Spinal cord (tissue), 10 donors: ENCODE measurements around the gene NKX6-1. TPM values are rescaled to one million over a fixed set of nuclear protein-coding genes. Genes with fewer than 3 reads are reported as not detected.

Experiments
- DNase-seq, 6 donors: peaks; one replicate each; pipeline versions ENCODE4 v3.0.0 to v3.0.0-alpha.2; 2013 to 2015; ENCODE audit warnings: low spot score in 6 of 6, low read depth in 4 of 6
- H3K27ac ChIP-seq: one replicate; pipeline ENCODE4 v1.5.1; 2013; ENCODE audit warnings: low read depth, low read length, control low read depth
- H3K27me3 ChIP-seq: one replicate; pipeline ENCODE4 v1.6.1; 2013; ENCODE audit warnings: low read length; ENCODE audit not compliant: control insufficient read depth, insufficient read depth
- H3K36me3 ChIP-seq: one replicate; pipeline ENCODE4 v1.6.1; 2013; ENCODE audit warnings: low read length; ENCODE audit not compliant: control insufficient read depth, insufficient read depth
- H3K4me1 ChIP-seq: one replicate; pipeline ENCODE4 v1.6.1; 2013; ENCODE audit warnings: low read length; ENCODE audit not compliant: control insufficient read depth, insufficient read depth
- H3K4me3 ChIP-seq: one replicate; pipeline ENCODE4 v1.5.1; 2013; ENCODE audit warnings: low read depth, low read length, control low read depth
- H3K9me3 ChIP-seq: one replicate; pipeline ENCODE4 v1.6.1; 2013; ENCODE audit warnings: low read length; ENCODE audit not compliant: control insufficient read depth, insufficient read depth
- WGBS: methylation state at CpG from one replicate; pipeline ENCODE4 v1.1.5; 2013; ENCODE audit warnings: missing lambda C conversion rate; ENCODE audit not compliant: insufficient coverage; 5-methylcytosine and 5-hydroxymethylcytosine counted together
- polyA plus RNA-seq, 2 donors: library from polyadenylated mRNA; unstranded; fragments of 120-200 nt; gene quantifications; one replicate each; pipeline ENCODE4 v1.2.1, GENCODE V29; 2013; ENCODE audit not compliant: insufficient read length in 2 of 2
- total RNA-seq, 2 donors: library from RNA; depleted of rRNA in 1 of 2; stranded (reverse); fragments of 120-200 nt in 1 of 2; fragments of >200 nt in 1 of 2; gene quantifications; one replicate each; pipeline versions ENCODE4 v1.2.3 to v1.2.4, GENCODE V29; 2013 to 2014
- donor health status: healthy.

The NKX6-1 gene
- total and polyA plus RNA-seq, 4 donors = 2.1 to 18.4 (median 8.4) TPM

DNA sequence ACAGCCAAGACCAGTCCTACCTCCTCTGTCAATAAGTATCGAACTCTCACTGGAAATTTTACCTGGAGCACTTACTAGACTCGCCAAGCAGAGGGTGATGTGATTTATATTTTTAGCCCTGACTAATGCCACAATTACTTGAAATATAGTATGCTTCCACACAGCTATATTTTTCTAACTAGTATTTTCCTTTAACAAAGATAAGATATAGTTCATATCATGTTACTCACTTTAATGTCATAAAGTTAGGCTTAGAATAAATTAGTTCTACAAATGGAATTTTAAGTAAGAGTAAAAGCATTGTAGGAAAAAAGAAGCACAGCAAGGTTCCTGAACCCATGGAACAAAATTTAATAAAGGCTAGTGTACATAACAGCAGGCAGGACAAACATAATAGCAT, 16.0 kb upstream of the NKX6-1 start:
- WGBS = no CpG with 5 or more reads among the region's 2 CpGs
- Histone ChIP-seq H3K9me3 (no peaks in the 10 kb centered on the region), H3K27ac (no peak overlapping the region), H3K27me3 (no peaks in the 10 kb centered on the region), H3K4me1 (no peaks in the 10 kb centered on the region), H3K4me3 (no peak overlapping the region), H3K36me3 (no peaks in the 10 kb centered on the region)
- DNase-seq = no peak

DNA sequence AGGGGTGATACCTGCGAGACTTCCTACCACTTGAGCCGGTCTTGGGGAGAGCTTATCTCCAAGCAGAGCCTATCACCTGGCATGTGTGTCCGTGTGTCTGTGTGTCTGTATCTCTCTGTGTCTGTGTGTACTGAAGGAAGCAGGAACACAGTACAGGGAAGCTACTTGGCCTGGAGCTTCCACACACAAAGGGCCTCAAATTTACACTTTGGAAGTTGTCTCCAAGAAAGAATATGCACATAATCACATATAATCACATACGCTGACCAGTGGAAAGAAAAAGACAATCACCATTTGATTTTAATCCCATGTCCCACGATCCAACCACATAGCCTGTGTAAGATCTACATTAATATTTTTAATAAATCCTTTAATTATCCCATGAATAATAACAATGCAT, 13.2 kb upstream of the NKX6-1 start:
- Histone ChIP-seq H3K36me3 (no peaks in the 10 kb centered on the region), H3K4me1 (no peaks in the 10 kb centered on the region), H3K27ac (no peak overlapping the region), H3K4me3 (no peak overlapping the region), H3K9me3 (no peaks in the 10 kb centered on the region), H3K27me3 (peaks cover 11% of the 10 kb centered on the region)
- WGBS = no CpG with 5 or more reads among the region's 5 CpGs
- no peak for DNase-seq

DNA sequence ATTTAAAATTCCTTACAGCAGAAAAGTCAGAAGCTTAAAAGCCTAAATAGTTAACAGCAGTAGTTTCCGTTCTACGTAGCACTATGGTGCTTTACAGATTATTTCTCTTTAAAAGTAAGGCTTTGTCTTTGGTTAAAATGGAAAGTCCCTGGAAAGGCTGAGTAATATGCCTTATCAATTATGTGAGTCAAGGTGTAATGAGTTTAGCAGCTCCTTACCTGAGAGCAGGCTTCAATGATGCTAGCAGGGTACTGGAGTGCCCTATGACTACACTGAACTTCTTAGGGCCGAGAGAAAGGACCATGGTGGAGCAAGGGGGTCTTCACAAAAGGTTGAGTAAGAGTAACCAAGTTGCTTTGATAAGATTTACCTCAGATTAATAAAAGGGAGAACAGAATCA, 12.6 kb upstream of the NKX6-1 start:
- H3K27ac ChIP-seq = no peak overlapping the region
- DNase-seq = no peak
- H3K36me3 ChIP-seq = no peaks in the 10 kb centered on the region
- no peak overlapping the region for H3K4me3 ChIP-seq
- no CpG with 5 or more reads among the region's 3 CpGs for WGBS
- no peaks in the 10 kb centered on the region for H3K4me1 ChIP-seq
- H3K9me3 ChIP-seq = no peaks in the 10 kb centered on the region
- peaks cover 15% of the 10 kb centered on the region for H3K27me3 ChIP-seq

DNA sequence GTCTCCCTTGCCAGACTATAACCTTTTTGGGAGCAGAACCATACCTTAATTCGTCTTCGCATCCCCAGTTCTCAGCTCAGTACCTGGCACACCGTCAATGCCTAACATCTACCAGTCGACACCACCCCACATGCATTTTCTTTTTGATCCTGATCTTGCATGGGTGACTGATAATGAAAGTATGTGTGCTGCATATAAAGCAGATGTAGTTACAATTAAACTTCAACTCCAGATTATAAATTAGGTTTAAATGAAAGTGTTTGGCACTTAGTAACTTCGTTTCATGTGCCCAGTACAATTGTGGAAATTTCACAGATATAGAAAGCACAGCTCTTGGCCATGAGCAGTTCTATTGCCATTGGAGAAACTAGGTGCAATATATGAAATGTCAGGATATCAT, 8.8 kb upstream of the NKX6-1 start:
- H3K27me3 ChIP-seq = peaks cover 38% of the 10 kb centered on the region
- no peaks in the 10 kb centered on the region for H3K9me3 ChIP-seq
- DNase-seq = no peak
- no peaks in the 10 kb centered on the region for H3K4me1 ChIP-seq
- H3K36me3 ChIP-seq = no peaks in the 10 kb centered on the region
- H3K27ac ChIP-seq = no peak overlapping the region
- 33% methylated on average over 1 of the region's 5 CpGs for WGBS
- H3K4me3 ChIP-seq = no peak overlapping the region

DNA sequence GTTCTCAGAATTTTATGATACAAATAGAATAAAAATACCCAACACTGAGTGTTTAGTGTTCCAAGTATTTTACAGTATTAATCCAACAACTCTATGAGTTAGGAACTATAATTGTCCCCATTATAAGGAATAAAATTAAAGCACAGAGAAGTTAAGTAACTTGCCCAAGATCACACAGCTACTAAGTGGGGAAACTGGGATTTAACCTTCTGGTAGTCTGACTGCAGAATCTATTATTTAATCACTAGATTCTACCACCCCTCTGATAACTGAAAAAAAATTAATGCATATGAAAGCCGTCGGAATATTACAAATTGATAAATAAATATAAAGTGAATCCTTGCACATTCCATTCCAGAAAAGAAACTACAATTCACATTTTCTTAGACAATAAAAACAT, 5.7 kb upstream of the NKX6-1 start:
- H3K36me3 ChIP-seq = no peaks in the 10 kb centered on the region
- peaks cover 7% of the 10 kb centered on the region for H3K4me1 ChIP-seq
- no peak overlapping the region for H3K4me3 ChIP-seq
- H3K27me3 ChIP-seq = peaks cover 70% of the 10 kb centered on the region
- no peak overlapping the region for H3K27ac ChIP-seq
- no peak for DNase-seq
- WGBS = no CpG with 5 or more reads among the region's 2 CpGs
- H3K9me3 ChIP-seq = no peaks in the 10 kb centered on the region

DNA sequence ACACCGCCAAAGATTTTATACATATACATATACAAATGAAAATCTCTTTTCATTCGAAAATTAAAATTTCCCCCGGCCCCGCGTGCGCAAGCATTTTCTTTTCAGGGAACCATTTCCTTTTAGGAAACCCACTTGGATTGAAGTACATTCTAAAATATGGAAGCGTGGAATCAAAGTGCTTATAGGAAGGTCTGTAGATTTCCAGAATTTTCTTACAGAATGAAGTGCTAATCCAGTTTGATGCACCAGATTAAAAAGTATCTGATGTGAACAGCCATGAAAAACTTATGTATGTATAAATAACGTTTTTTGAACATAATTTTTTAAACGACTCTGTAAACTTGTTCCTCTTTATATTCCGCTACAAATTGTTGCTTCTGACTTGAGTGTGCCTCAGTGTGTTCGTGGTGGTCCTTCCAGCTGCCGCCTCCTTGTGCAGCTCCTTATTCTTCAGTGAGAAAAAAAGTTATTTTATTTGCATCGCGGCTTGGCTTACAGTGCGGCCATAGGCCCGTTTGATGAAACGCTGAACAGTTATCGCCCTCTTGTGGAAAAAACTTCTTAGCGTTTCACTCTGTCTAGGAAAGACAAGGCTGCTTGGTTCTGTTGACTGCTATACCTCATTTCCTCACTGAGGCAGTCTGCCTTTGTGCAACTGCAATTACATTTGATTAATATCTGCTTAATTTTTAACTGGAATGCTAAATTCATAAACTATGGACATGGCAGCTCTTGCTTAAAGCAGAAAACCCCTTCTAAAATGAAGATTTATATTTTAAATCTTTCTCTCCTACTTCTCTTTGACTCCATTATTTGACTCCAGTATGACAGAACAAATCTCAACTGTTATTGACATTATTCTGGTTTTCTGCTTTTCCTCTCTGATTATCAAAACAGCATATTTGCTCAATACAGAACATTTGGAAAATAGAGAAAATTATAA, 4.7 kb upstream of the NKX6-1 start:
- no peaks in the 10 kb centered on the region for H3K36me3 ChIP-seq
- no peak overlapping the region for H3K27ac ChIP-seq
- WGBS = 0% methylated on average over 9 of the region's 19 CpGs
- H3K4me3 ChIP-seq = no peak overlapping the region
- H3K4me1 ChIP-seq = peaks cover 16% of the 10 kb centered on the region
- no peaks in the 10 kb centered on the region for H3K9me3 ChIP-seq
- DNase-seq = peak in 3 of 6 donors; percentile 76 to 96 (median 94)
- H3K27me3 ChIP-seq = peaks cover 80% of the 10 kb centered on the region

DNA sequence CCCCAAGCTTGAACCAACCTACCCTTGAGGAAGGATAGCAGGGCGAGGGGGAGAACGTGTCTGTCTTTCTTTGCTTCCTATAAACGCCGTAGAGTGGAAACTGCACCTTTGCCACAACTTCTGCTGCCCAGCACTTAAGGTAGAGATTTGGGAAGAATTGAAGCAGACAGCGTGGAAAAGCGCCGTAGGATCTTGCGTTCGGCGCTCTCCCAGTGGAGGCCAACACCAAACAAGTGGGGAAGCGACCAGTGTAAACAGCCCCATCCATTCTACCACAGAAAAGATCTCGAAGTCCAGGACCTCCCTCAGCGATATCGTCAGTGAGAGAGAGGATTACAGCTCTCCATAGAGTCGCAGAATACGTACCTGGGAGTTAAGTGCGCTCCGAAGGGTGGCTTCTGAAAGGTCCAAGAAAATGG, 3.9 kb upstream of the NKX6-1 start:
- Histone ChIP-seq H3K4me1 (peaks cover 24% of the 10 kb centered on the region), H3K27ac (no peak overlapping the region), H3K9me3 (no peaks in the 10 kb centered on the region), H3K27me3 (peaks cover 83% of the 10 kb centered on the region), H3K4me3 (no peak overlapping the region), H3K36me3 (no peaks in the 10 kb centered on the region)
- DNase-seq = peak in 1 of 6 donors; percentile 15
- 41% methylated on average over 8 of the region's 18 CpGs for WGBS

DNA sequence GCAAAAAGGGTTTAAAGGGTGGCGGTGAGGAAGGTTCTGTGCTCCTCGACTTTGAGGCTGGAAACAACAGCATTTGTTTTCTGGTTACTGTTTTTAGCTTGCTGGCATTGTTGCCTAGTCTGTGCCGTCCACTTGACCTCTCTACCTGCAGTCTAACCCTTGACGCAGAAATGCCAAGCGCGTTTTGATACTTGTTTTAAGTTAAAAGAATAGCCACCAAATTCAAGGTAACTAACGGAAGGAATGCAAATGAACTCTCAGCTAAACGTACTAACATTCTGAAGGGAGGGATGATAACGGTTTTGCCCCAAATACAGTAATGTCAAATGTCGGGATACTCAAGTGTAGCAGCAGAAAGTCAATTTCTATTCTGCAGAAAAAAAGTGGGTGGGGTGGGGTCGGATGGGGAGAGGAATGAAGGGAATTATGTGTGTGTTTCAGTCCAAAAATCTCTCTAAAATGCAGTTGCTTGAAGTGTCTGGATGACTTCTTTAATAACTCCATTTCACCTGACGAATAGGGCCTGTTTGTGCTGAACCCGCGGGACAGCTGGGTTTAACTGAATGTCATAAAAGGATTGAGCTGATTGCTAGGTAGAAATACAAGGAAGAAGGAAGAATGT, 3.4 kb upstream of the NKX6-1 start:
- H3K4me3 ChIP-seq = no peak overlapping the region
- H3K27ac ChIP-seq = no peak overlapping the region
- H3K27me3 ChIP-seq = peaks cover 82% of the 10 kb centered on the region
- 26% methylated on average over 5 of the region's 14 CpGs for WGBS
- H3K9me3 ChIP-seq = no peaks in the 10 kb centered on the region
- peaks cover 28% of the 10 kb centered on the region for H3K4me1 ChIP-seq
- peak in 2 of 6 donors; percentile 22 to 36 for DNase-seq
- H3K36me3 ChIP-seq = no peaks in the 10 kb centered on the region

DNA sequence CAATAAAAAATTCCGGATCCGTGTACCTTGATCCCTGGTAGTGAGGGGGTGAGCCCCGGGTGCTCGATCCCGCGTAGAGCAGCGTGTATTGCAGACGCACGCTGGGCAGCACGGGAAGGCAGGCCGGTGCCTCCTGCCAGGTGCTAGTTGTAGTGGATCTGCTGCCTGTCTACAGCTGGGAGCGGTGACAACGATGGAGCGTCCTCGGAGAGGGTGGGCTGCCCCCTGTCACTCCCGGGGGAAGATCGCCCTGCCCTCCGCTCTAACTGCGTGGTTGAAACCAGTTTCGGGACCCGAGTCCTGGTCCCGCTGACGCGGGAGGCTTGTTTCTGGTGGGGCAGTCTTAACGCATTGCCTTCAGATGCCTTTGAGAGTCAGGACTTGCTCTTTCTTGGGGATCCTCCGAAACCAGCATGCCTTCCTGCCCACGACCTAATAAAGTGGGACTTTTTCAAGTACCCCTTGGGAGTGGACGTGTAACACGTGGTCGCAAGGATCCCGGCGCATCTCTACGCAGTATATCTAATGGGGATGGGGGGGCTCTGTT, 2.7 kb upstream of the NKX6-1 start:
- Histone ChIP-seq H3K4me3 (no peak overlapping the region), H3K36me3 (peaks cover 2% of the 10 kb centered on the region), H3K27ac (no peak overlapping the region), H3K4me1 (peaks cover 34% of the 10 kb centered on the region), H3K27me3 (peaks cover 84% of the 10 kb centered on the region), H3K9me3 (no peaks in the 10 kb centered on the region)
- WGBS = 5% methylated on average over 33 of the region's 33 CpGs
- DNase-seq = peak in 2 of 6 donors; percentile 26 to 43
